Stimulated activated CD4-positive, alpha-beta T cell treated with anti-CD3 and anti-CD28 coated beads, Interleukin-1b, Interleukin-23, amount 100 ng/mL, for 4 hours (primary cell): ENCODE data around the gene SLC13A3.
"Not testable (repeated sequence)": the region's sequence is repeated elsewhere in the genome, so short reads cannot be mapped to it uniquely, and the experiment has no call there.

Source experiments
- DNase-seq, 2 donors: peaks; one replicate each; pipeline ENCODE4 v3.0.0-alpha.2; 2020; ENCODE audit warnings: low read depth in 2 of 2

The SLC13A3 gene

DNA sequence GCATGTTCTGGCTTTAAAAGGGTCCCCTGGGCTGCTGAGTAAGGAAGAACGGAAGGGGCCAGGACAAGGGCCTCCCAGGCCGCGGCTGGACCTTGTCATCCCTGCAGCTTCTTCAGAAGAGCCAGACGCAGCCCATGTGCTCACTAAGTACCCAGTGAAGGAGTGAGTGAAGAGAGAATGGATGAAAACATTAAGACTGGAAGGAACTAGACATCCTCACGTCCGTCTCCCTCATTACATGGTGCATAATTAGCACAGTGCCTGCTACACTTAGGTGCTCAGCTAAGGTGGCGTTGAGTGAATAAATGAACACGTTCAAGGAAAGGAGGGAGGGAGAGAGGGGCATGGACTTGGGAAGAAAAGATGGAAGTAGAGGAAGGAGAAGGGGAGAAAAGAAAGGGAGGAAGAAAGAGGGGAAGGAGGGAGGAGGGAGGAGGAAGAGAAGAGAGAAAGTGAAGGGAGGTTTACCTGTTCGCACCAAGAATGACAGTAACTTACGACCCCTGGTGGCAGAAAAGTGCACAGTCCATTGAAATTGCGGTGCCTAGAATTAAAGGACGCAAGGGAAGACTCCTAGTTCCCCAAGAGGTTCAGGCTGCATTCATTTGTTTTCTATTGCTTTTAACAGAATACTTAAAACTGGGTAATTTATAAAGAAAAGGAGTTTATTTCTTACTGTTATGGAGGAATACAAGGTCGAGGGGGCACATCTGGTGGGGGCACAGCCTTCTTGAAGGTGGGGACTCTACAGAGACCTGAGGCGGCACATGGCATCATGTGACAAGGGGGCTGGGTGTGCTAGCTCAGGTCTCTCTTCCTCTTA is 30.0 kb upstream of the SLC13A3 start:
- DNase-seq, result peak; percentile 51 to 61

DNA sequence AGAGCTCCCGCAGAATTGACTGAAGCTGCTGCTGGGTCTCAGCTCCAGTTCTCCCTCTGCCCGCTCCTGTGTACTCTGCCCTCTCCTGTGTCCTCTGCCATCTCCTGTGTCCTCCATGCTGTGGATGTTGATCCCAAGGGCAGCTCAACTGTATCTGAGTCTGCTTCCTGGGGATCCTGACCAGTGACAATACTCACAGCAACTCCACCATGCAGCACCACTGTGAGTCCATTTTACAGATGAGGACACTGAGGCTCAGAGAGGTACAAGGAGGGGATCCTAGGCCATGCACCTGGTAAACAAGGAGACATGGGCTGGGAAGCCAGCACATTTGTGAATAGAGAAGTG is 29.4 kb upstream of the SLC13A3 start:
- DNase-seq, result no peak

GRCh38 chr20:46678516-46678915 is 27.3 kb upstream of the SLC13A3 start:
- no peak for DNase-seq

DNA sequence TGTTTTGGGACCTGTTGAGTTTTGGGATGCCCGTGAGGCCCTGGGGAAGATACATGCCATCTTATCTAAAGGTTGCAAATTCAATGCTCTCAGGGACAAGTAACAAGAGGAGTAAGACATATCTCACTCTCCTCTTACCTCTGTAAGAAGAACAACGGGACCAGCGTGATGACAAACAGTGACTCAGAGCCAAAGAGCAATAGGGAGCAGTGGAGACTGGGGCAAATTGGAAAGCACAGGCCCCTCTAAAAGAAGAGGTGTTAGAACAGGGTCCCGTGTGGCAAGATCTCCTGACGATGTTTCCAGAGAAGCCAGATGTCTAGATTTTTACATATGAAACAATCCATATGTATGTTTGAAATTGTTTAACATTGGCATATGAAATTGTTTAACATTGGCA is 26.3 kb upstream of the SLC13A3 start:
- DNase-seq, result no peak

DNA sequence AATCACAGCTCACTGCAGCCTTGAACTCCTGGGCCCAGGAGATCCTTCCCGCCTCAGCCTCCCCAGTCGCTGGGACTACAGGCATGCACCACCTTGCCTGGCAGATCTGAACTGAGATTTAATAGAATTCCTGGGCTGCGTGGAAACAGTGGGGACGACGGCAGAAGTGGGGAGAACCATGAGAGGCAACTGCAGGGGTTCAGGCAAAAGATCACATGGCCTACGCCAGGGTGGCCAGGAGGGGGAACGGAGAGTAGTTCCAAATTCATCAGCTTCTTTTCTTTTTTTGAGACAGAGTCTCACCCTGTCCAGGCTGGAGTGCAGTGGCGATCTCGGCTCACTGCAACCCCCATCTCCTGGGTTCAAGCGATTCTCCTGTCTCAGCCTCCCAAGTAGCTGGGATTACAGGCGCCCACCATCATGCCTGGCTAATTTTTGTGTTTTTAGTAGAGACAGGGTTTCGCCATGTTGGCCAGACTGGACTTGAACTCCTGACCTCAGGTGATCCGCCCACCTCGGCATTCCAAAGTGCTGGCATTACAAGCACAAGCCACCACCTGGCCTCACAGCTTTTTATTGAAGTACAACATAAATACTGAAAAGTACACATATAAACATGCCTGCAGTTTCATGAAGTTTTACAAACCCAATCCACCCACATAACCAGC is 25.5 kb upstream of the SLC13A3 start:
- DNase-seq, result not testable (repeated sequence)

DNA sequence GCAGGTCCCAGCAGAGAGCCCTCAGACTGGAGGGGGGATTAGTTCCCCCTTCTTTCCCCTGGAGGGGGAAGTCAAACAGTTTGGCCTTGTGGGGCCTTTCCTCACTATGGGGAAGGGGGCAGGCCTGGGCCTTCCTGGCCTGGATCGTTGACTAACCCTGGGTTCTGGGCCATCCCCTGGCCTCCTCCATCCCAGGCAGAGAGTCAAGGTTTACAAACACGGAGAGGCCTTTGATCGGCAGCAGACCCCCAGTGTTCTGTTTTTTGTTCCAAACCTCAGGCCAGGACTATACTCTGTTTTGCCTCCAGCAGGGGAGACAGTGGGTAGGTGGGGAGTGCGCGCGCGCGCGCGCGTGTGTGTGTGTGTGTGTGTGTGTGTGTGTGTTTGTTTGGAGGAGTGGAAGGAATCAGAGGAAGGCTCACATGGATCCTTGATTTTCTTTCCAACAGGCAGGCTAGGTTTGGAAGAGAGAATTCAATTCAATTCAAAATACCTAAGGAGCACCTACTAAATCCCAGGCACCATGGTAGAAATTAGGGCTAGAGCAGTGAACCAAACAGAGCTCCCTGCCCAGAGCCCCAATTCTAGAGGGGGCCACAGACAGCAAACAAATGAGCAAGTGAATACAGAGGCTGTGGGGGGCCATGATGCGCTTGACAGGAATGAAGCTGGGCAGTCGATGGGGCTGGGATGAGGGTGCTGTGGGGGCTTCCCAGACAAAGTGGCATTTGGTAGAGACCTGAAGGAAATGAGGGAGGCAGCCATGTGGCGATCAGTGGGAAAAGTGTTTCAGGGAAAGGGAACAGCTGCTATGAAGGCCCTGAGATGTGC is 23.2 kb upstream of the SLC13A3 start:
- no peak for DNase-seq

GRCh38 chr20:46673394-46674252 is 22.4 kb upstream of the SLC13A3 start:
- no peak for DNase-seq

- DNase-seq, result no peak
Measured at GRCh38 chr20:46672543-46673148, 21.4 kb upstream of the SLC13A3 start.

- DNase-seq, result no peak
Measured at GRCh38 chr20:46671866-46672542, 20.7 kb upstream of the SLC13A3 start.

- no peak for DNase-seq
Measured at GRCh38 chr20:46670585-46671584, 19.6 kb upstream of the SLC13A3 start.

GRCh38 chr20:46670228-46670584 is 18.9 kb upstream of the SLC13A3 start:
- DNase-seq, result no peak

- no peak for DNase-seq
Measured at GRCh38 chr20:46666818-46667515, 15.7 kb upstream of the SLC13A3 start.

GRCh38 chr20:46666306-46666705 is 15.0 kb upstream of the SLC13A3 start:
- DNase-seq, result no peak

- no peak for DNase-seq
Measured at GRCh38 chr20:46665602-46666001, 14.3 kb upstream of the SLC13A3 start.

- DNase-seq, result no peak
Measured at GRCh38 chr20:46663531-46663930, 12.3 kb upstream of the SLC13A3 start.

DNA sequence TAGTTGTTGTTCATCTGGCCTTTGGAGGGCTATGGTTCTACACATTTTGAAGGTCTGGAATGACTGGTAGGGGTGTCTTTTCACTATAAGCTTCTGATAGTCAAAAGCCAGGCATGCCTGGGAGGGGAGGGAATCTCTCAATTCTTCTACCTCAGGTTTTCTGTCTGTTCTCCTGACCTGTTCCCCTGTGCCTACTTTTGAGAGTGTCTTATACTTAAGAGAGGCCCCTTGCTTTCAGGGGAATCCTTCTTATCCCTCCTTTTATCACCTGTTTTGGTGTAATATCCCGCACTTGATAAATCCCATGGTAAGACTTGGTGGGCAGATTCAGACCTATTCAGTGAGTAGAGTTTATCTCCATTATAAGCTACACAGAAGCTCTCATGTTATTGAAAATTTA is 10.4 kb upstream of the SLC13A3 start:
- no peak for DNase-seq

GRCh38 chr20:46660487-46660886 is 9.2 kb upstream of the SLC13A3 start:
- no peak for DNase-seq

DNA sequence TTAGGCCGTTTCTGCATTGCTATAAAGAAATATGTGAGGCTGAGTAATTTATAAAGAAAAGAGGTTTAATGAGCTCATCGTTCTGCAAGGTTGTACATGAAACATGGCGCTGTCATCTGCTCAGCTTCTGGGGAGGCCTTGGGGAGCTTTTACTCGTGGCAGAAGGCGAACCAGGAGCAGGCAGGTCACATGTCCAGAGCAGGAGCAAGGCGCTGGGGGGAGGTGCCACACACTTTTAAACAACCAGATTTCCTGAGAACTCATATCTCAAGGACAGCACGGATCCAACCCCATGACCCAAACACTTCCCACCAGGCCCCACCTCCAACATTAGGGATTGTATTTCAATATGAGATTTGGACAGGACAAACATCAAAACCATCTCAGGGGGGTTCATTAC is 6.4 kb upstream of the SLC13A3 start:
- DNase-seq, result no peak

GRCh38 chr20:46657137-46657536 is 5.9 kb upstream of the SLC13A3 start:
- no peak for DNase-seq
